T-helper 17 cell (primary cell): ENCODE results near the gene EBP. TPM values are rescaled to one million over a fixed set of nuclear protein-coding genes. Genes with fewer than 3 reads are reported as not detected.

Experiments
- total RNA-seq, 4 donors: library from RNA in 2 of 4; stranded (reverse) in 2 of 4; gene quantifications; one replicate each; pipeline ENCODE4 v1.2.3 and lab custom pipeline; 2022 to 2026

The EBP gene
- total RNA-seq, 2 donors from 2014 or later: 43.9 to 53.6 TPM

Other genes with a start within 250 kb of the EBP start
- not detected for gene SSX3, start 165.1 kb upstream of the EBP start, total RNA-seq
- gene SSX4, start 138.3 kb upstream of the EBP start, total RNA-seq: not detected
- not detected for gene SSX4B, start 109.8 kb upstream of the EBP start, total RNA-seq
- gene SLC38A5, start 51.5 kb upstream of the EBP start, total RNA-seq: 10 to 100 TPM; 25.2 to 27.7 TPM
- gene FTSJ1, start 45.6 kb upstream of the EBP start, total RNA-seq: 10 to 100 TPM; 59.9 to 70.1 TPM
- gene PORCN, start 12.8 kb upstream of the EBP start, total RNA-seq: 10 to 100 TPM; 13.3 to 18.0 TPM
- gene TBC1D25, start 17.9 kb downstream of the EBP start, total RNA-seq: 10 to 100 TPM; 23.2 to 31.3 TPM
- gene RBM3, start 52.7 kb downstream of the EBP start, total RNA-seq: 100 to 1,000 TPM; 319 to 380 TPM
- gene WDR13, start 75.7 kb downstream of the EBP start, total RNA-seq: 10 to 100 TPM; 49.1 to 53.3 TPM
- gene WAS, start 162.0 kb downstream of the EBP start, total RNA-seq: 100 to 1,000 TPM in 1 of 2 donors, 10 to 100 TPM in 1; 86.0 to 105 TPM
- gene SUV39H1, start 174.9 kb downstream of the EBP start, total RNA-seq: 1 to 10 TPM; 5.8 to 6.4 TPM
- not detected for gene GLOD5, start 239.9 kb downstream of the EBP start, total RNA-seq